Activated CD8-positive, alpha-beta T cell treated with anti-CD3 and anti-CD28 coated beads, Interleukin-2, amount 10 ng/mL, durations not matched to agents 7 days and 5 days (primary cell): ENCODE results near the gene HOXA13. TPM values are rescaled to one million over a fixed set of nuclear protein-coding genes. Genes with fewer than 3 reads are reported as not detected.

Source experiments
- ATAC-seq: fragments of 150-1000 bp; cut with Tn5 transposase; one replicate; pipeline ENCODE4 v1.10.0; 2021; ENCODE audit warnings: moderate library complexity
- CTCF ChIA-PET: fragments of 350-600 bp; sonication (Branson Sonifier 250); formaldehyde crosslinking; loops from one replicate; lab custom pipeline; 2021; ENCODE audit warnings: antibody characterized with exemption; lab: Charles Lee
- POLR2A ChIA-PET: fragments of 350-600 bp; sonication (Branson Sonifier 250); formaldehyde crosslinking; loops from one replicate; lab custom pipeline; 2021; ENCODE audit warnings: antibody characterized with exemption; lab: Charles Lee
- DNase-seq: peaks from one replicate; pipeline ENCODE4 v3.0.0-alpha.2; 2020
- H3K27ac Mint-ChIP-seq: one replicate; pipeline ENCODE4 v1.8.0; 2021; ENCODE audit warnings: mild to moderate bottlenecking, mixed read lengths
- H3K27me3 Mint-ChIP-seq: one replicate; pipeline ENCODE4 v1.8.0; 2021; ENCODE audit warnings: low read depth, mixed read lengths
- H3K36me3 Mint-ChIP-seq: one replicate; pipeline ENCODE4 v1.8.0; 2021; ENCODE audit warnings: low read depth, mixed read lengths
- H3K4me1 Mint-ChIP-seq: one replicate; pipeline ENCODE4 v1.8.0; 2021; ENCODE audit warnings: low read depth, mixed read lengths
- H3K4me3 Mint-ChIP-seq: one replicate; pipeline ENCODE4 v1.8.0; 2021; ENCODE audit warnings: mild to moderate bottlenecking, mixed read lengths
- H3K9me3 Mint-ChIP-seq: one replicate; pipeline ENCODE4 v1.8.0; 2022; ENCODE audit warnings: mixed read lengths; ENCODE audit not compliant: insufficient read depth
- total RNA-seq, 2 experiments: library from RNA; stranded (reverse); gene quantifications; one replicate each; pipeline ENCODE4 v1.2.3, GENCODE V29; 2021

Gene HOXA13
- total RNA-seq, 2 experiments from 2014 or later = not detected

- Mint-ChIP-seq H3K4me1 (peaks cover 18% of the 10 kb centered on the region), H3K27ac (no peak overlapping the region), H3K27me3 (peaks cover 78% of the 10 kb centered on the region), H3K36me3 (no peaks in the 10 kb centered on the region), H3K4me3 (no peak overlapping the region), H3K9me3 (no peaks in the 10 kb centered on the region)
- ChIA-PET CTCF (interaction anchor here (0.7 to 4.9 kb wide), 18 partner anchors 10 to 899 kb away, joined by 3 to 37 read pairs (median 6); partner anchors contain the start of gene HOXA11), POLR2A (no interaction called here)
- ATAC-seq (no peak), DNase-seq (no peak)
These were observed 5.1 kb downstream of the HOXA13 start for GRCh38 chr7:27194686-27195379.

GRCh38 chr7:27194002-27194352 is 5.9 kb downstream of the HOXA13 start:
- ChIA-PET POLR2A (no interaction called here), CTCF (interaction anchor here (1.6 to 4.9 kb wide), 4 partner anchors 15 to 884 kb away, joined by 4 to 23 read pairs (median 17); no protein-coding TSS in a partner anchor)
- H3K4me3 Mint-ChIP-seq = peak overlapping the region; percentile 18
- no peak overlapping the region for H3K27ac Mint-ChIP-seq
- no peaks in the 10 kb centered on the region for H3K9me3 Mint-ChIP-seq
- H3K36me3 Mint-ChIP-seq = no peaks in the 10 kb centered on the region
- peaks cover 24% of the 10 kb centered on the region for H3K4me1 Mint-ChIP-seq
- ATAC-seq = no peak
- peaks cover 83% of the 10 kb centered on the region for H3K27me3 Mint-ChIP-seq
- DNase-seq = no peak

GRCh38 chr7:27193335-27194001 is 6.4 kb downstream of the HOXA13 start:
- DNase-seq (no peak), ATAC-seq (no peak)
- Mint-ChIP-seq H3K9me3 (no peaks in the 10 kb centered on the region), H3K4me1 (peaks cover 26% of the 10 kb centered on the region), H3K36me3 (peaks cover 2% of the 10 kb centered on the region), H3K4me3 (peak overlapping the region; percentile 18), H3K27me3 (peaks cover 81% of the 10 kb centered on the region), H3K27ac (no peak overlapping the region)
- ChIA-PET CTCF (interaction anchor here (1.5 to 4.9 kb wide), 3 partner anchors 14 to 413 kb away, joined by 4 to 23 read pairs (median 5); no protein-coding TSS in a partner anchor), POLR2A (no interaction called here)

GRCh38 chr7:27192546-27193334 is 7.2 kb downstream of the HOXA13 start:
- peaks cover 33% of the 10 kb centered on the region for H3K4me1 Mint-ChIP-seq
- peaks cover 82% of the 10 kb centered on the region for H3K27me3 Mint-ChIP-seq
- no peaks in the 10 kb centered on the region for H3K9me3 Mint-ChIP-seq
- DNase-seq = no peak
- peak; percentile 62 for ATAC-seq
- H3K4me3 Mint-ChIP-seq = peak overlapping the region; percentile 58
- ChIA-PET CTCF (interaction anchor here (0.7 to 4.9 kb wide), 4 partner anchors 13 to 413 kb away, joined by 3 to 23 read pairs (median 4); no protein-coding TSS in a partner anchor), POLR2A (interaction anchor here (0.6 kb wide), 1 partner anchor 948 kb away, joined by 3 read pairs; no protein-coding TSS in a partner anchor)
- H3K27ac Mint-ChIP-seq = no peak overlapping the region
- H3K36me3 Mint-ChIP-seq = peaks cover 4% of the 10 kb centered on the region

GRCh38 chr7:27191833-27192545 is 7.9 kb downstream of the HOXA13 start:
- peaks cover 41% of the 10 kb centered on the region for H3K4me1 Mint-ChIP-seq
- peak overlapping the region; percentile 46 for H3K4me3 Mint-ChIP-seq
- H3K27ac Mint-ChIP-seq = no peak overlapping the region
- H3K36me3 Mint-ChIP-seq = peaks cover 4% of the 10 kb centered on the region
- POLR2A ChIA-PET = interaction anchor here (0.6 kb wide), 1 partner anchor 949 kb away, joined by 3 read pairs; no protein-coding TSS in a partner anchor
- CTCF ChIA-PET = interaction anchor here (0.7 to 4.9 kb wide), 5 partner anchors 13 to 414 kb away, joined by 3 to 23 read pairs (median 3); no protein-coding TSS in a partner anchor
- H3K9me3 Mint-ChIP-seq = no peaks in the 10 kb centered on the region
- no peak for DNase-seq
- H3K27me3 Mint-ChIP-seq = peaks cover 83% of the 10 kb centered on the region
- ATAC-seq = no peak

- ChIA-PET CTCF (interaction anchor here (0.9 to 4.4 kb wide), 6 partner anchors 9 to 829 kb away, joined by 3 to 25 read pairs (median 3); partner anchors contain the start of gene HOXA13), POLR2A (no interaction called here)
- peaks cover 4% of the 10 kb centered on the region for H3K36me3 Mint-ChIP-seq
- ATAC-seq = no peak
- peaks cover 41% of the 10 kb centered on the region for H3K4me1 Mint-ChIP-seq
- H3K27ac Mint-ChIP-seq = no peak overlapping the region
- no peaks in the 10 kb centered on the region for H3K9me3 Mint-ChIP-seq
- no peak overlapping the region for H3K4me3 Mint-ChIP-seq
- H3K27me3 Mint-ChIP-seq = peaks cover 85% of the 10 kb centered on the region
- DNase-seq = no peak
These were observed 8.6 kb downstream of the HOXA13 start for GRCh38 chr7:27191161-27191731.

GRCh38 chr7:27189997-27190748 is 9.7 kb downstream of the HOXA13 start:
- no peaks in the 10 kb centered on the region for H3K9me3 Mint-ChIP-seq
- H3K4me3 Mint-ChIP-seq = no peak overlapping the region
- ChIA-PET POLR2A (no interaction called here), CTCF (interaction anchor here (0.7 to 4.4 kb wide), 9 partner anchors 11 to 830 kb away, joined by 3 to 25 read pairs (median 3); partner anchors contain the start of gene HOXA13)
- H3K36me3 Mint-ChIP-seq = peaks cover 4% of the 10 kb centered on the region
- H3K4me1 Mint-ChIP-seq = peaks cover 52% of the 10 kb centered on the region
- H3K27ac Mint-ChIP-seq = no peak overlapping the region
- ATAC-seq = no peak
- no peak for DNase-seq
- H3K27me3 Mint-ChIP-seq = peaks cover 90% of the 10 kb centered on the region

- peaks cover 59% of the 10 kb centered on the region for H3K4me1 Mint-ChIP-seq
- CTCF ChIA-PET = interaction anchor here (1.1 to 4.4 kb wide), 4 partner anchors 10 to 335 kb away, joined by 3 to 25 read pairs (median 6); no protein-coding TSS in a partner anchor
- ATAC-seq (no peak), DNase-seq (no peak)
- no peak overlapping the region for H3K27ac Mint-ChIP-seq
- H3K27me3 Mint-ChIP-seq = peaks cover 89% of the 10 kb centered on the region
- H3K9me3 Mint-ChIP-seq = no peaks in the 10 kb centered on the region
- POLR2A ChIA-PET = no interaction called here
- peaks cover 6% of the 10 kb centered on the region for H3K36me3 Mint-ChIP-seq
- H3K4me3 Mint-ChIP-seq = no peak overlapping the region
These were observed 10.4 kb downstream of the HOXA13 start for GRCh38 chr7:27189295-27189996.

GRCh38 chr7:27188386-27189294 is 11.3 kb downstream of the HOXA13 start:
- no peaks in the 10 kb centered on the region for H3K9me3 Mint-ChIP-seq
- ChIA-PET CTCF (interaction anchor here (1.7 to 4.4 kb wide), 2 partner anchors 9 to 20 kb away, joined by 4 to 25 read pairs; no protein-coding TSS in a partner anchor), POLR2A (no interaction called here)
- peaks cover 64% of the 10 kb centered on the region for H3K4me1 Mint-ChIP-seq
- H3K27me3 Mint-ChIP-seq = peaks cover 87% of the 10 kb centered on the region
- DNase-seq = peak; percentile 65
- H3K4me3 Mint-ChIP-seq = peak overlapping the region; percentile 65
- peaks cover 6% of the 10 kb centered on the region for H3K36me3 Mint-ChIP-seq
- peak overlapping the region; percentile 52 for H3K27ac Mint-ChIP-seq
- ATAC-seq = peak; percentile 35
